ENCODE measurements around the gene SNX8. TPM values are rescaled to one million over a fixed set of nuclear protein-coding genes. Genes with fewer than 3 reads are reported as not detected.
A peak's percentile ranks its signal among the peaks of the same experiment; 100 is the strongest.

Gene SNX8
- total and polyA plus RNA-seq, 2 of the 13 experiments (the other 11 are each of a cell fraction or from before 2014, with no cell fraction given), result 20.6 to 45.2 TPM

DNA sequence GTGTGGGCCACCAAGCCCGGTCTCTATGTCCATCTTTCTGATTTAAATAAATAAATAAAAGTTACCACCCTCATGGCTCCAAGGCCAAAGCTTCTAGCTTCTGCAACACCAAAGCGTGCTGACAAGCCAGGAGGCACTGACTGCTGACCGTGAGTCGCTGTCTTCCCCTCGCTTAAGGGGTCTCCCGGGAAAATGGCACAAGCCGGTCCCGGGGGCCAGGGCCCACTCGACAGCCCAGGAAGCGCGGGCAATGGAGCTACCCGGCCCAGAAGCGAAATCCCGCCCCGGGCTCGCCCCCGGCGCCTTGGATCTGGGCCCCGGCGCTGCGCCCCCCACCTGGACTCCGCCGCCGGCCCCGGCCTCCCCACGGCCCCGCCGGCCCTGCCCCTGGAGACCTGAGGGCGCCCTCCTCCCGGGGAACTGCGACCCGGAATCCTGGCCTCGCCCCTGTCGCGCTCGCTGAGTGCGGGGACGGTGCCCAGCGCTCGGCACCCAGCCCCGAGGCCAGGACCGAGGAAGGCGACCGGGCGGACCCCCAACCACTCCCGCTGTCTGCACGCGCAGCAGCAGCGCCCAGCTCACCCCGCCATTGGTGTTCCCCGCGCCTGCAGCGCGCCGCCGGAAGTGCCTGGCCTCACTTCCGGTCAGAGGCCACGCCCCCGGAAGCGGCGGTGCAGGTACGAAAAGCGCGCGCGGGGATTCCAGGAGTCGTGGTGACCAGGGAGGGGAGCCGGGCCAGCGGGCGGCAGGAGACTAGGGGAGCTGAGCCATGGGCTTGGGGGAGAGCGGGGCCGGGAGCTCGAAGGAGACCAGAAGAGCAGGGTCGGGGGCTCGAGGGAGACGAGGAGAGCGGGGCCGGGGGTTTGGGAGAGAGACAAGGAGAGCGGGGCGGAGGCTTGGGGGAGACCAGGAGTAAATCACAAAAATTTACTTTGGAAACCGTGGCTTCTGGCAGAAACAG, 72.4 kb downstream of the SNX8 start, which contains the start of the genes MRM2 and NUDT1 (continued):
- TF ChIP-seq, protein P1, sequence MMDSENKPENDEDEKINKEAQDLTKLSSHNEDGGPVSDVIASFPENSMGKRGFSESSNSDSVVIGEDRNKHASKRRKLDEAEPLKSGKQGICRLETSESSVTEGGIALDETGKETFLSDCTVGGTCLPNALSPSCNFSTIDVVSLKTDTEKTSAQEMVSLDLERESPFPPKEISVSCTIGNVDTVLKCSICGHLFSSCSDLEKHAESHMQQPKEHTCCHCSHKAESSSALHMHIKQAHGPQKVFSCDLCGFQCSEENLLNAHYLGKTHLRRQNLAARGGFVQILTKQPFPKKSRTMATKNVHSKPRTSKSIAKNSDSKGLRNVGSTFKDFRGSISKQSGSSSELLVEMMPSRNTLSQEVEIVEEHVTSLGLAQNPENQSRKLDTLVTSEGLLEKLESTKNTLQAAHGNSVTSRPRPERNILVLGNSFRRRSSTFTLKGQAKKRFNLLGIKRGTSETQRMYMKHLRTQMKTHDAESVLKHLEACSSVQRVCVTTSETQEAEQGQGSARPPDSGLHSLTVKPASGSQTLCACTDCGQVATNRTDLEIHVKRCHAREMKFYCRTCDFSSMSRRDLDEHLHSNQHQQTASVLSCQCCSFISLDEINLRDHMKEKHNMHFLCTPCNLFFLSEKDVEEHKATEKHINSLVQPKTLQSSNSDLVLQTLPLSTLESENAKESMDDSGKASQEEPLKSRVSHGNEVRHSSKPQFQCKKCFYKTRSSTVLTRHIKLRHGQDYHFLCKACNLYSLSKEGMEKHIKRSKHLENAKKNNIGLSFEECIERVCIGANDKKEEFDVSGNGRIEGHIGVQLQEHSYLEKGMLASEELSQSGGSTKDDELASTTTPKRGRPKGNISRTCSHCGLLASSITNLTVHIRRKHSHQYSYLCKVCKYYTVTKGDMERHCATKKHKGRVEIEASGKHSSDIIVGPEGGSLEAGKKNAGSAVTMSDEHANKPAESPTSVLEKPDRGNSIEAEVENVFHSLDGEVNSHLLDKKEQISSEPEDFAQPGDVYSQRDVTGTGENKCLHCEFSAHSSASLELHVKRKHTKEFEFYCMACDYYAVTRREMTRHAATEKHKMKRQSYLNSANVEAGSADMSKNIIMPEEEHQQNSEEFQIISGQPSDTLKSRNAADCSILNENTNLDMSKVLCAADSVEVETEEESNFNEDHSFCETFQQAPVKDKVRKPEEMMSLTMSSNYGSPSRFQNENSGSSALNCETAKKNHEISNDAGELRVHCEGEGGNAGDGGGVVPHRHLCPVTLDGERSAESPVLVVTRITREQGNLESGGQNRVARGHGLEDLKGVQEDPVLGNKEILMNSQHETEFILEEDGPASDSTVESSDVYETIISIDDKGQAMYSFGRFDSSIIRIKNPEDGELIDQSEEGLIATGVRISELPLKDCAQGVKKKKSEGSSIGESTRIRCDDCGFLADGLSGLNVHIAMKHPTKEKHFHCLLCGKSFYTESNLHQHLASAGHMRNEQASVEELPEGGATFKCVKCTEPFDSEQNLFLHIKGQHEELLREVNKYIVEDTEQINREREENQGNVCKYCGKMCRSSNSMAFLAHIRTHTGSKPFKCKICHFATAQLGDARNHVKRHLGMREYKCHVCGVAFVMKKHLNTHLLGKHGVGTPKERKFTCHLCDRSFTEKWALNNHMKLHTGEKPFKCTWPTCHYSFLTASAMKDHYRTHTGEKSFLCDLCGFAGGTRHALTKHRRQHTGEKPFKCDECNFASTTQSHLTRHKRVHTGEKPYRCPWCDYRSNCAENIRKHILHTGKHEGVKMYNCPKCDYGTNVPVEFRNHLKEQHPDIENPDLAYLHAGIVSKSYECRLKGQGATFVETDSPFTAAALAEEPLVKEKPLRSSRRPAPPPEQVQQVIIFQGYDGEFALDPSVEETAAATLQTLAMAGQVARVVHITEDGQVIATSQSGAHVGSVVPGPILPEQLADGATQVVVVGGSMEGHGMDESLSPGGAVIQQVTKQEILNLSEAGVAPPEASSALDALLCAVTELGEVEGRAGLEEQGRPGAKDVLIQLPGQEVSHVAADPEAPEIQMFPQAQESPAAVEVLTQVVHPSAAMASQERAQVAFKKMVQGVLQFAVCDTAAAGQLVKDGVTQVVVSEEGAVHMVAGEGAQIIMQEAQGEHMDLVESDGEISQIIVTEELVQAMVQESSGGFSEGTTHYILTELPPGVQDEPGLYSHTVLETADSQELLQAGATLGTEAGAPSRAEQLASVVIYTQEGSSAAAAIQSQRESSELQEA (CRISPR knock-in tag; IDR thresholded peaks at IDR 0.05; ENCODE audit: not compliant biosample characterization), result peak; percentile 89
- TF ChIP-seq BCL6 (CRISPR knock-in tag; IDR thresholded peaks at IDR 0.05), result peak; percentile 27; the same call in 1 of the 2 replicates
- TF ChIP-seq ZFP37 (CRISPR knock-in tag; IDR thresholded peaks at IDR 0.05; ENCODE audit: borderline replicate concordance), result no peak
- TF ChIP-seq, protein P2, sequence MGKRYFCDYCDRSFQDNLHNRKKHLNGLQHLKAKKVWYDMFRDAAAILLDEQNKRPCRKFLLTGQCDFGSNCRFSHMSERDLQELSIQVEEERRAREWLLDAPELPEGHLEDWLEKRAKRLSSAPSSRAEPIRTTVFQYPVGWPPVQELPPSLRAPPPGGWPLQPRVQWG (CRISPR knock-in tag; IDR thresholded peaks at IDR 0.05; ENCODE audit: borderline replicate concordance, low read depth), result no peak
- peak; percentile 94 for TF ChIP-seq YY1 (IDR thresholded peaks at IDR 0.05; ENCODE audit: insufficient read depth, insufficient replicate concordance, low read depth, low read length)
- TF ChIP-seq ZNF879 (CRISPR knock-in tag; IDR thresholded peaks at IDR 0.05), result no peak
- TF ChIP-seq ZNF761 (CRISPR knock-in tag; conservative IDR thresholded peaks at IDR 0.05), result peak; percentile 52; the same call in 1 of the 2 replicates
- TF ChIP-seq, protein P3, sequence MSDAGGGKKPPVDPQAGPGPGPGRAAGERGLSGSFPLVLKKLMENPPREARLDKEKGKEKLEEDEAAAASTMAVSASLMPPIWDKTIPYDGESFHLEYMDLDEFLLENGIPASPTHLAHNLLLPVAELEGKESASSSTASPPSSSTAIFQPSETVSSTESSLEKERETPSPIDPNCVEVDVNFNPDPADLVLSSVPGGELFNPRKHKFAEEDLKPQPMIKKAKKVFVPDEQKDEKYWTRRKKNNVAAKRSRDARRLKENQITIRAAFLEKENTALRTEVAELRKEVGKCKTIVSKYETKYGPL (CRISPR knock-in tag; IDR thresholded peaks at IDR 0.05), result no peak
- no peak for TF ChIP-seq NFAT5 (CRISPR knock-in tag; IDR thresholded peaks at IDR 0.05)

Data from HepG2 (cell line).